Activated CD4-positive, alpha-beta T cell treated with anti-CD3 and anti-CD28 coated beads, Interleukin-2, Interleukin-6, amounts not matched to agents 100 ng/mL and 50 ng/mL, durations not matched to agents 16 hours and 8 hours (primary cell): ENCODE data around the gene ALDH7A1.
A peak's percentile ranks its signal among the peaks of the same experiment; 100 is the strongest.
"Not testable (repeated sequence)": the region's sequence is repeated elsewhere in the genome, so short reads cannot be mapped to it uniquely, and the experiment has no call there.

ENCODE experiments used
- DNase-seq: peaks from one replicate; pipeline ENCODE4 v3.0.0-alpha.2; 2020

The ALDH7A1 gene

GRCh38 chr5:126594748-126595485 is at the start of gene ALDH7A1:
ALDH7A1 (minus strand) TSS chr5:126595219; CDS start chr5:126595198, 21 bp downstream.
- peak; percentile 52 for DNase-seq

DNA sequence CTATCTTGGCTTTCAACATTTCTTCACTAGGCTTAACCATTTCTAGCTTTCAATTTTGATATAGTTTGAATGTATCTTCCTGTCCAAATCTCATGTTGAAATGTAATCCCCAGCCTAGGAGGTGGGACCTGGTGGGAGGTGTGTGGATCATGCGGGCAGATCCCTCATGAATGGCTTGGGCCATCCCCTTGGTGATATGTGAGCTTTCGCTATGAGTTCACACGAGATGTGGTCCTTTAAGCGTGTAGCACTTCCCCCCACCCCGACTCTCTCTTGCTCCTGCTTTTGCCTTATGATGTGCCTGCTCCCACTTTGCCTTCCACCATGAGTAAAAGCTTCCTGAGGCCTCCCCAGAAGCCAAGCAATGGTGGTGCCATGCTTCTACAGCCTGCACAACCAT is 46.4 kb upstream of the ALDH7A1 start:
- DNase-seq, result no peak

DNA sequence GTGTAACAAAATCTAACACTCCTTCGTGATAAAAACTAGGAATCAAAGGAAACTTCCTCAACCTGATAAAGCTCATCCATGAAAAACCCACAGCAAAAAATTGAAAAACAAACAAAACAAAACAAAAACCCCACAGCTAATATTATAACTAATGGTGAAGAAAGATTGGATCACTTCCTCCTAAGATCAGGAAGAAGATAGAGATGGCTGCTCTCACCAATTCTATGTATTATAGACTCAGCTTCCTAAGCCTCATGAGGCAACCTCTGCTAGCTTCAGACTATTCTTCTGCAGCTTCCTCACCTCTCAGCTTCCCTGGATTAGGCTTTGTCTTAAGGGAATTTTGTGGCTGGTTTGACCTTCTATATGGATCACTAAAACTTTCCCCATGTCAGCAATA is 45.8 kb upstream of the ALDH7A1 start:
- no peak for DNase-seq

DNA sequence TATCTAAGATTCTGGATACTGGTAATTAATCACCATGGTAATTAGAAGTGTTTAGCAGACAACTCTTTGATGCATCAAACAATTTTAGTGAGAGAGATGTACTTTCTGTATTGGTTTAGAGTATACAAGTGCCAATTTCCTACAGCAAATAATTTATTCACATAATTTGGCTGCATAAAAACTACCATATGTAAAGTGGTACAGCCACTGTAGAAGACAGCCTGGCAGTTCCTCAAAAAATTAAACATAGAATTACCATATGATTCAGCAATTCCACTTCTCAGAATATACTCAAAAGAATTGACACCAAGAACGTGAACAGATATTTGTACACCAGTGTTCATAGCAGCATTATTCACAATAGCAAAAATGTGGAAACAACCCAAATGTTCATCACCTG is 41.9 kb upstream of the ALDH7A1 start:
- no peak for DNase-seq

DNA sequence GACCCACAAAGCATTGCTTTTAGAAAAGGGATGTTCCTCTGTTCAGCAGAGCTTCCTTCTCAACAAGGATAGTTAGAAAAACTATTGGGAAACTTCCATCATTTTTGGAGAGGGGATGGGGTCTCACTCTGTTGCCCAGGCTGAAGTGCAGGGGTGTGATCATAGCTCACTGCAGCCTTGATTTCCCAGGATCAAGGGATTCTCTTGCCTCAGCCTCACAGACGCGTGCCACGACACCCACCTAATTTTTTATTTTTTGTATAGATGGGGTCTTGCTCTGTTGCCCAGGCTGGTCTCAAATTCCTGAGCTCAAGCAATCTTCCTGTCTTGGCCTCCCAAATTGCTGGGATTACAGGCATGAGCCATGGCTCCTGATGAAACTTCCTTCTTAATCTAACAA is 40.6 kb upstream of the ALDH7A1 start:
- no peak for DNase-seq

- DNase-seq, result no peak
These were observed 38.5 kb upstream of the ALDH7A1 start for GRCh38 chr5:126633552-126633951.

DNA sequence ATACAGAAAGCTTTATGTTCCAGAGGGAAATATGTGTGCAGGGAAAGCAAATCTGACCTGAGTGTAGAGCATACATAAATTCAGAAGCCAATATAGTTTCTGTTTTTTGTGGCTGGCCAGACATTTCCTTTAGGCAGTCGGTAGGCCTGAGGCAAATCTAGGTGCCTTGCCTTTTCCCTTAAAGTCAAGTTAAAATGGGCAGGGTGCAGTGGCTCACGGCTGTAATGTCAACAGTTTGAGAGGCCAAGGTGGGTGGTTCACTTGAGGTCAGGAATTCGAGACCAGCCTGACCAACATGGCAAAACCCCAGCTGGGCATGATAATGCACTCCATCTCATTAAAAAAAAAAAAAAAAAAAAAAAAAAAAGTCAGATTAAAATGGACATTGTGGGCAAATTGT is 36.9 kb upstream of the ALDH7A1 start:
- DNase-seq, result no peak

- no peak for DNase-seq
These were observed 33.1 kb upstream of the ALDH7A1 start for GRCh38 chr5:126628102-126628501.

DNA sequence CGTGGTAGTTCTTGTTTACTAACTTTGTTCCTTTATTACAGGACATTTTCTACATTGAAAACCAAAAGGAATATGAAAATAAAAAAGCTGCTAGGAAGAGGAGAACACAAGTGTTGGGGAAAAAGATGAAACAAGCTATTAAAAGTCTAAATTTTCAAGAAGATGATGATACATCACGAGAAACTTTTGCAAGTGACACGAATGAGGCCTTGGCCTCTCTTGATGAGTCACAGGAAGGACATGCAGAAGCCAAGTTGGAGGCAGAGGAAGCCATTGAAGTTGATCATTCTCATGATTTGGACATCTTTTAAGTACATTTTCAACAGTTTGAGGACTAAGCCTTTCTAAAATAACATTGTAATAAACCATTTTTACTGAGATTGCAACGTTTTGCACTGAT is 29.5 kb upstream of the ALDH7A1 start:
- DNase-seq, result peak; percentile 61

DNA sequence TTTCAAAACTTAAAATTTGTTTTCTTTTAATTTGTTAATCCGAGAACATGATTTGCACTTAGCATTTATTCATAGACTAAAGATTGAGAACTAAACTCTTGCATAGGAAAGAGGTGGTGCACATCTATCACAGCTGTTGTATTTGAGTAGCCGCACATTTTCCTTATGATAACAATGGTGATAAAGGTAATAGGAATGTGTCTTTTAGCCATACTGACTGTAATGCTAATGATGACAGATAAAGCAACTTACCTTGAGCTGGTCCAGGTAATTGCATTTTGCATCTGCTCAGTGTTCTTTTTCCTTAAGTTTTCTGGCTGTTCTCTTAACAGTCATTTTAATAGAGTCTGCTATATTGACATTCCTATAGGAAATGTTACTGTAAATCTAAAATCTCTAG is 24.8 kb upstream of the ALDH7A1 start:
- no peak for DNase-seq

GRCh38 chr5:126617603-126618002 is 22.6 kb upstream of the ALDH7A1 start:
- not testable (repeated sequence) for DNase-seq

DNA sequence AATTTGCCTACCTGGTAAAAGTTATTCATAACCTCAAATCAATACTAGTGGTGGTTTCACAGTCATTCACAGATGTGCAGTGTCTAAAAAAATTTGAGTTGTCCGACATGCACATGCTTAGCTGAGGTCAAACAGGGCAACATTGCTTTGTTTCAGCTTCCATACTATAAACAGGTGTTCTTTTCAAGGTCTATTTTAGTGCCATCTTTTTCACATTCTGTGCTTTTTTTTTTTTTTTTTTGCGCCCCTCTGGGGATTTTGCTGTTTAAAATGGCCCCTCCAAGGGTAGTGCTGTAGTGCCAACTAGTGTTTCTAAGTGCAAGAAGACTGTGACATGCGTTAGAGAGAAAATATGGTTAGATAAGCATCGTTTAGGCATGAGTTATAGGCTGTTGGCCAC is 20.3 kb upstream of the ALDH7A1 start:
- no peak for DNase-seq

DNA sequence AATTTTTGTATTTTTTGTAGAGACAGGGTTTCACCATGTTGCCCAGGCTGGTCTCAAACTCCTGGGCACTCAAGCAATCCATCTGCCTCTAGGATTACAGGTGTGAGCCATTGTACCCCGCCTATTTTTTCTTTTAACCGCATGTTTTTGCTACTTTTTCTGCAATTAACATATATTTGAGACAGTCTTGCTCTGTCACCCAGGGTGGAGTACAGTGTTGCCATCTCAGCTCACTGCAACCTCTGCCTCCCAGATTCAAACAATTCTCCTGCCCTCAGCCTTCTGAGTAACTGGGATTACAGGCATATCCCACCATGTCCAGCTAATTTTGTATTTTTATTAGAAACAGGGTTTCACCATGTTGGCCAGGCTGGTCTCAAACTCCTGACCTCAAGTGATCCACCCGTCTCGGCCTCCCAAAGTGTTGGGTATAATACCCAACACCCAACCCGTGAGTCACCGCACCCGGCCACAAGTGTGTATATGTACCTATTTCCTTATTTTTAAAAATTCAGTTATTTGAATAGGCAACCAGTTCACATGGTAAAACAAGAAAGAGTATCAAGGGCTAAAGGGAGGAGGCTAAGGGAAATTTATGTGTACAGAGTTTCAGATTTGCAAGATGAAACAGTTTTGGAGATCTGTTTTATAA is 19.0 kb upstream of the ALDH7A1 start:
- DNase-seq, result no peak

DNA sequence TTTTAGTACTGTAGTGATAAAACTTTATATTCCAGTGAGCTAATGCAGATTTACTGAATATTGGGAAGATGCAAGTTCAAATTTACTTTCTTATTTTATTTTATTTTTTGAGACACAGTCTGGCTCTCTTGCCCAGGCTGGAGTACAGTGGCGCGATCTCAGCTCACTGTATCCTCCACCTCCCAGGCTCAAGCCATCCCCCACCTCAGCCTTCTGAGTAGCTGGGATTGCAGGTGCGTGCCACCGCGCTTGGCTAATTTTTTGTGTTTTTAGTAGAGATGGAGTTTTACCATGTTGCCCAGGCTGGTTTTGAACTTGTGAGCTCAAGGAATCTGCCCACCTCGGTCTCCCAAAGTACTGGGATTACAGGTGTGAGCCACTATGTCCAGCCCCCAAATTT is 15.6 kb upstream of the ALDH7A1 start:
- no peak for DNase-seq

DNA sequence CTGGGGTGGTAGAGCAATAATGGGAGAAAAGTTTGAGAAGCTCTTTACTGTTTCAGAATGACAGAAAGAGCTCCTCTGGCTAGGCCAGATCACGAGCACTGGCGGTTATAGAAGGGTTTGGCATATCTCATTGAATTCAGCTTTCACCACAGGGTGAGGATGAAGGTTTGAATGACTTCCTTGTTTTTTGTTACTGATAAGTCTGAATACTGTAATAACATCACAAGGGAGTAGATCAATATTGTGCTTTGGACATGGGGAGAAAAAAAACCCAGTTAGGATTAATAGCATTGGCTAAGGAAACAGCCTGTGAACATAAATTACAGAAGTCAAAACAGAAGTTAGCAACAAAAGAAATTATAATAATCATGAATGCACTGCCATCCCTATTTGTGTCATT is 15.1 kb upstream of the ALDH7A1 start:
- DNase-seq, result no peak

DNA sequence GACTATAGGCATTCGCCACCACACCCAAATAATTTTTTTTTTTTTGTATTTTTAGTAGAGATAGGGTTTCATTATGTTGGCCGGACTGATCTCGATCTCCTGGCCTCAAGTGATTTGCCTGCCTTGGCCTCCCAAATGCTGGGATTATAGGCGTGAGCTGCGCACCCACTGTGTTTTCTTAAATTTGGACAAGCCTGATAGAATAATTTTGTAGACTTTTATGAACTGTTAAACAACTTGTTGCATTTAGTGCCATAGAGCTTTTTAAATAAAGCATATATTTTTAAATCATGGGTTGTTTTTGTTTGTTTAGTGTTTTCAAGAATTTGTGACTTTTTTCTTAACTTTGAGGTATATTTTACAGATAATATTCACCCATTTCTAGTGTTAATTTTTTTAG is 10.5 kb upstream of the ALDH7A1 start:
- DNase-seq, result no peak

DNA sequence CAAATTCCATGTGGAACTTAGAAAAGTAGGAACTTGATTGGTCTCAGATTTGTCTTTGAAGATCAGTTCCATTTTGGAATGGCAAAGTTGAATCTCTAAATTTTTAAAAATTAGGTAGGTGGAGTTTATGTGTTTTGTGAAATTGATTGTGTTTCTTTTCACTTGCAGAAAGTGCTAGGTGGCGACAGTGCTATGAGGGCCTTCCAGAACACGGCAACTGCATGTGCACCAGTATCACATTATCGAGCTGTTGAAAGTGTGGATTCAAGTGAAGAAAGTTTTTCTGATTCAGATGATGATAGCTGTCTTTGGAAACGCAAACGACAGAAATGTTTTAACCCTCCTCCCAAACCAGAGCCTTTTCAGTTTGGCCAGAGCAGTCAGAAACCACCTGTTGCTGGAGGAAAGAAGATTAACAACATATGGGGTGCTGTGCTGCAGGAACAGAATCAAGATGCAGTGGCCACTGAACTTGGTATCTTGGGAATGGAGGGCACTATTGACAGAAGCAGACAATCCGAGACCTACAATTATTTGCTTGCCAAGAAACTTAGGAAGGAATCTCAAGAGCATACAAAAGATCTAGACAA is 8.5 kb upstream of the ALDH7A1 start:
- no peak for DNase-seq

- peak; percentile 87 for DNase-seq
These were observed 5.9 kb upstream of the ALDH7A1 start, which contains the start of gene PHAX for GRCh38 chr5:126600631-126601511. PHAX (plus strand) TSS chr5:126600947; CDS start chr5:126600963, 16 bp downstream.

DNA sequence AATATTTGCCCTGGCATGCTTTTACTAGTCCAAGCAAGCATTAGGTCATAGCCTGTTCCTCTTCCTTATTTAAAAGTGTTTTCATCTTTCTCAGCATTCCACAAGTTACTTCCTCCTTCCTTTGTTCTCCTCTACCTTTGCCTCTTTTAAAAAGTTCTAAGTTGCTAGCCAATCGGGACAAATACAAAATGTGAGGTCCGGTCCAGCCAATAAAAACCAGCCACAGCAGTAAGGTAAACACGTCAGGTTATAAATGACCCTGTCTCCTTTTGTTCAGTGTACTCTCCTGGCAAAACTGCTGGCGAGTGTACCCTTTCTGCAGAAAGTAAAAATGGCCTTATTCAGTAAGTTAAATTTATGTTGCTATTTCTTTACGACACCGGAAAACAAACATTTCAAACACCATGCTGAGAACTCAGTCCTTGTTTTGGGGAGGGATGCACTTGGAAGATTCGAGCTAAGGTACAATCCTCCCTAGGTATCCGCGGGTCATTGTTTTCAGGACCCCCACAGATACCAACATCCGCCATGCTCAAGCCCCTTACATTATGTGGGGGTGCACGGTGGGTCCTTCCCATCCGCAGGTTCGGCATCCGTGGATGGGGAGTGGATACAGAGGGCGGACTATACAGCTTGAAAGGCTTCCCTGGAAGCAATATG is 5.1 kb upstream of the ALDH7A1 start:
- not testable (repeated sequence) for DNase-seq

DNA sequence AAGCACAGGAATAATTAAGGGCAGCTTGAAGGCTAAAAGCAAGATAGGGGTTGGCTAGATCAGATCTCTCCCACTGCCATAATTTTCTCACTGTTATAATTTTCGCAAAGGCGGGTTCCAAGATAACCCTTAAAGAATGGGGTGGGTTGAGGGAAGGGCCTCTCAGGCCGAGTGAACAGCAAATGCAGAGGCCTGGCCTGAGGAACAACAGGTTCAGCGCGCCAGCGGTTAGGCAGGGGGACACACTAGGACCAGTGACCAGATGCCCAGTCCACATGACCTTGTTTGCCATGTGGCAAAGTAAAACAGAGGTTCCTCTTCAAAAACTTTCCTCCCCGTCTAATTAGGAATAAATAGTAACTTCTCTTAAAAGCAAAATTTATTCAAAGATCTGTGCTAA is 4.5 kb upstream of the ALDH7A1 start:
- no peak for DNase-seq

DNA sequence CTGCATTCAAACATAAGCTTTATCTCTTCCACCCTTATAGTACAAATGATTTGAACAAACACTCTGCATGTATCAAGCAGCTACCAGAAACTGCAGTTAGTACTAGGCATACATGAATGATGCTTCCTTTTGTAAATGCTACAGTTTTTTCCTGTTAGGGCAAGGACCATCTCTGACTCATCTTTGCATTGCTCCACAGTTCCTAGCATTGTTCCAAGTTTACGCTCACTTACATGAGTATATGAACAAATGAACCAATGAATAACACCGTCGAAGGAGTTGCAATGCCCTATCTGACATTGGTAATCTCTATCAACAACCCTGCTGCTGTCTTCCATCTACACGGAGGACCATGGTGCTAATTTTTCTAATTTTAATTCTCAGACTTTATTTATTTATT is 2.1 kb upstream of the ALDH7A1 start:
- no peak for DNase-seq

GRCh38 chr5:126595486-126596083 is 566 bp upstream of the ALDH7A1 start:
- DNase-seq, result no peak
